ES-I3 (cell line): ENCODE results near the gene DISC1.
"Not testable (repeated sequence)": the region's sequence is repeated elsewhere in the genome, so short reads cannot be mapped to it uniquely, and the experiment has no call there.

ENCODE experiments used
- H3K36me3 ChIP-seq: 2 replicates; pipeline ENCODE4 v1.6.1; 2013; ENCODE audit warnings: mild to moderate bottlenecking, low read length, control low read depth, moderate library complexity; ENCODE audit not compliant: insufficient read depth
- H3K4me1 ChIP-seq: 2 replicates; pipeline ENCODE4 v1.6.1; 2013; ENCODE audit warnings: mild to moderate bottlenecking, control low read depth, low read length; ENCODE audit not compliant: insufficient read depth
- H3K9ac ChIP-seq: 2 replicates; pipeline ENCODE4 v1.6.1; 2013; ENCODE audit warnings: low read depth, mild to moderate bottlenecking, low read length, moderate library complexity
- H3K9me3 ChIP-seq: 2 replicates; pipeline ENCODE4 v1.6.1; 2013; ENCODE audit warnings: mild to moderate bottlenecking, low read length, moderate library complexity; ENCODE audit not compliant: control insufficient read depth, insufficient read depth

The DISC1 gene

DNA sequence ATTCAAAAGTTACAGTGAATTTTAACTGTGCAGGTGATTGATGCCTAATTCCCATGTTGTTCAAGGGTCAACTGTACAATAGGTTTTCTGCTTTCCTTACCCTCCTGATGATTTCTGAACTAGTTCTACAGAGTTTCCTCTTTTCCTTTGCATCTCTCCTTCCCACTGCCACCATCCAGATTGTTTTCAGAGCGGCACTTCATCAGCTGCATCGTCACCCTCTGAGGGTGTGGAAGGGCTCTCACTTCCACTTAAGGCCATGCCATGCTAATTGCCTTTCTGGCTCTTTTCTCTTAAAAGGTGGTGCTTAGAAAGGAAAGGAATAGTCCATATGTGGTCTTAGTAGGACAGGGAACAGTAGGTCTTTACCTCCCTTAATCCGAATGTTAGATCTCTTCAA lies 39.1 kb downstream of the DISC1 start:
- Histone ChIP-seq H3K9me3 (no peaks in the 10 kb centered on the region), H3K4me1 (peaks cover 13% of the 10 kb centered on the region), H3K36me3 (no peaks in the 10 kb centered on the region), H3K9ac (no peak overlapping the region)

GRCh38 chr1:231666220-231666936 lies 39.8 kb downstream of the DISC1 start:
- Histone ChIP-seq H3K9ac (no peak overlapping the region), H3K36me3 (no peaks in the 10 kb centered on the region)

DNA sequence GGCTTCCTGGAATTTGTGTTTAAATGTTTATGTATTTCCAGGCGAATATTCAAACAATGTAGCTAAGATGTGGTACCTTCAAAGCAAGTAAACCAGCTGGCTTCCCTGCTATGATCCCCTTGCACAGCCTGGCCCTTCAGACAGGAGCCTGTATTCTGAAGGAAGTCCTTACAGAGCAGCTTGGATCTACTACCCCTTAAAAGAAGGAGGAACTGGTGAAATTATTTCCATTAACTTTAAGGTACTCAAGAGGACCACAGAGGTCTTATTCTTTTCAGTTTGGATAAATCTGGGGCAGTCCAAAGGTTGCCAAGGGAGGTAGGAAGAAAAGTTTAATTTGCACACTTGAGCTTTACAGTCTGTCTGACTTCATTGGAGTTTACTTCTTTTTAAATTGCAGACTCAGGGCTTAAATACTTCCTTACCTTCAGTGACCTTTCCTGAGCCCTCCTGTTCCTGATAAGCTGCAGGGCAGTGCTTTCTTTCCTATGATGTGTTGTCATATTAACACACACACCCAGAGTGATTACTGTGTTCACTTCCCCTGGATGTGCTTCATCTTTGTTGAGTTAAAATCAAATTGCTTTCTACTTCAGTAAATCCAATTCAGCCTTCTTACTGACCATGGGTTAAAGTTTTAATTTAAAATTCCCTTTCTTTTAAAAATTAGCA lies 40.5 kb downstream of the DISC1 start:
- no peaks in the 10 kb centered on the region for H3K36me3 ChIP-seq
- peaks cover 13% of the 10 kb centered on the region for H3K4me1 ChIP-seq
- H3K9ac ChIP-seq, result no peak overlapping the region
- H3K9me3 ChIP-seq, result no peaks in the 10 kb centered on the region

More at GRCh38 chr1:231666220-231666936, 39.8 kb downstream of the DISC1 start:
- no peaks in the 10 kb centered on the region for H3K9me3 ChIP-seq
- H3K4me1 ChIP-seq, result peaks cover 13% of the 10 kb centered on the region

DNA sequence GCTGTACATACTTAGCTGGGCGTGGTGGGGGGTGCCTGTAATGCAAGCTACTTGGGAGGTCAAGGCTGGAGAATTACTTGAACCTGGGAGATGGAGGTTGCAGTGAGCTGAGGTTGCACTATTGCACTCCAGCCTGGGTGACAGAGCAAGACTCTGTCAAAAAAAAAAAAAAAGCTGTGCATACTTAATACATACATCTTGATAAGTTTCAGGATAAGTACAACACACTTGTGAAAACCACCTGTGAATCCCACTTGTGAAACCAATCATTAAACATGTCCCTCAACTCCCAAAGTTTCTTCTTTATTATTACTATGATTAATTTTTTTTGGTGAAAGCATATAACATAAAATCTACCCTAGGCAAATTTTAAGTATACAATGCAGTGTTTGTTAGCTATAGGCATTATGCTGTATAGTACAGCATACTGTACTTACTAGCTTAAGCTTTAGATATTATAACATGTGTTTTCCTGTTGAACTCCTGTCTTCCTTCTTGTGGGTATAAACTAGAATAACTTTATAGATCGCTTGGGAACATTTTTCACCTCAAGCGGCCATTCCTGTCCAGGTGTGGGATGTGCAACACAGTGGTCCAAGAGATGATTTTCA lies 41.4 kb downstream of the DISC1 start:
- Histone ChIP-seq H3K4me1 (peaks cover 13% of the 10 kb centered on the region), H3K9me3 (no peaks in the 10 kb centered on the region), H3K36me3 (no peaks in the 10 kb centered on the region), H3K9ac (no peak overlapping the region)

- Histone ChIP-seq H3K4me1 (peaks cover 10% of the 10 kb centered on the region), H3K9ac (no peak overlapping the region), H3K36me3 (no peaks in the 10 kb centered on the region), H3K9me3 (no peaks in the 10 kb centered on the region)
Measured at GRCh38 chr1:231668826-231669225, 42.2 kb downstream of the DISC1 start.

DNA sequence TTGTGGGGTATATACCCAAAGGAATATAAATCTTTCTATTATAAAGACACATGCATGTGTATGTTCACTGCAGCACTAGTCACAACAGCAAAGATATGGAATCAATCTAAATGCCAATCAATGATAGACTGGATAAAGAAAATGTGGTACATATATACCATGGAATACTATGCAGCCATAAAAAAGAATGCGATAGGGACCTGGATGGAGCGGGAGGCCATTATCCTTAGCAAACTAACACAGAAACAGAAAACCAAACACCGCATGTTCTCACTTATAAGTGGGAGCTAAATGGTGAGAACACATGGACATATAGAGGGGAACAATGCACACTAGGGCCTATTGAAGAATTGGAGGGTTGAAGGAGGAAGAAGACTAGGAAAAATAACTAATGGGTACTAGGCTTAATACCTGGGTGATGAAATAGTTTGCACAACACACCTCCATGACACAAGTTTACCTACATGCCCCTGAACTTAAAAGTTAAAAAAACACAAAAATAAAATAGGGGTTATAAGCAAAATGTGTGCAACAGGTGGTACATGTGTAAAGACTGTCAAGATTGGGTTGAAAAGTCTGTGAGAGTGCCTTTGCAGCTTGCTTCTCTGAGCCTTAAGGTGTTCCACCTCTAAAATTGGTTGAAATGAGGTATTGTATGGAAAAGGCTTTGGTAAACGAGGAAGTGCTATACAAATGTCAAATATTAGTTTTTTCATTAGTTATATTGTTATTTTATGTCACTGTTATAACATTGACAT lies 43.5 kb downstream of the DISC1 start:
- not testable (repeated sequence) for H3K9me3 ChIP-seq, H3K9ac ChIP-seq, H3K36me3 ChIP-seq
- peaks cover 10% of the 10 kb centered on the region for H3K4me1 ChIP-seq

DNA sequence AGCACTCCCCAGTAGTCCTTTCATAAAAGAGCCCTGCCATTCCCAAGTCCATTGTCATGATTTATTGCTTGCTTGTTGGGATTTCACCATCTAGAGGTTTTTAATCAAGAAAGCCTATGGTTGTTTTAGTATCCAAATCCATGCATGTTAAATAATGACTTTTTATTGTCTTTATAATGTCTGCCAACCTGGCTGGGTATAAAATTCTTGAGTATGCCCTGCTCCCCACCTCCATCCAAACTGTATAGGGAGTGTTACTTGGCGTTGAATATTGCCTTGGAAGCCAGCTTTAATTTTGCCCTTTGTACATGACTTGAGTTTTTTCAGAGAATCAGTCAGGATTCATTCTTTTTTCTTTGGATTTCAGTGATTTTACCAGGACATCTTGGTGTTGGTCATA lies 44.2 kb downstream of the DISC1 start:
- Histone ChIP-seq H3K9me3 (no peaks in the 10 kb centered on the region), H3K36me3 (no peaks in the 10 kb centered on the region), H3K9ac (no peak overlapping the region), H3K4me1 (peaks cover 10% of the 10 kb centered on the region)

DNA sequence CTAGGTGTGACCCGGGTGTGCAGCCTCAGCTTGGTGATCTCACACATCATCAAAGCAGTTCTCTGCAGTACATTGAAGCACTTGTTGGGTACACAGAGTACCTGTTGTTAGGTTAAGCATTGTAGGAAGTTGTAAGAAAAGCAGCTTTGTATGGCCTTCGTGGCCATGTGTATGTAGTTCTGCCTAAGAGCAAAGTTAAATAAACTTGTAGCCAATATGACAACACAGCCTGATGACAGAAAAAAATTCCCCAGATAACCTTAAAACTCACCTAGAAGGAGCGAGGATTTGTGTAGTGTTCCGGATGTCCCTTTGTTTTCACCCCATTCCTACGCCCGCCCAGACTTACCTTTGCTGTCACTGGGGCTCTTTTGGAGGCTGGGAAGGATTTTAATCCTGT lies 48.0 kb downstream of the DISC1 start:
- H3K36me3 ChIP-seq, result no peaks in the 10 kb centered on the region
- no peak overlapping the region for H3K9ac ChIP-seq
- H3K4me1 ChIP-seq, result no peaks in the 10 kb centered on the region
- H3K9me3 ChIP-seq, result no peaks in the 10 kb centered on the region

GRCh38 chr1:231676487-231676886 lies 49.9 kb downstream of the DISC1 start:
- Histone ChIP-seq H3K9ac (no peak overlapping the region), H3K9me3 (no peaks in the 10 kb centered on the region), H3K4me1 (no peaks in the 10 kb centered on the region), H3K36me3 (no peaks in the 10 kb centered on the region)

- Histone ChIP-seq H3K36me3 (no peaks in the 10 kb centered on the region), H3K9me3 (no peaks in the 10 kb centered on the region), H3K9ac (no peak overlapping the region), H3K4me1 (no peaks in the 10 kb centered on the region)
Measured at GRCh38 chr1:231677442-231677841, 50.9 kb downstream of the DISC1 start.

- no peaks in the 10 kb centered on the region for H3K36me3 ChIP-seq
Measured at GRCh38 chr1:231678011-231678432, 51.4 kb downstream of the DISC1 start.

DNA sequence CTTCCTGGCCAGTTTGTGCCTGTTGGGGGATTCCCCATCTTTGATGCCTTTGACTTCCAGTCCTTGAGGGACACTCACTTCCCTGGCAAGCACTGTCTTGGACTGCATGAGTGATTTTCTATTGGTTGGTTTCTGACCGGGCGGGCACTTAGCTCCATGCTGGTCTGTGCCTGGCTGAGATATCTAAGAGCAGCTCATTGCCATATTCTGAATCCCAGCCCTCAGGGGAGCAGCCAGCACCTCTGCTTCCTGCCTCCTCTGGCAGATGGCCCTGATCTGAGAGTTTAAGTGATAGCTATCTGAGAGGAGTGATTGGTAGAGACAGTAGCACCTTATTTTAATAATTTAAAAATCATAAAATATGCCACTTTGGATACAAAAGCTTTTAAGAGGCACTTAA lies 52.5 kb downstream of the DISC1 start:
- Histone ChIP-seq H3K9ac (no peak overlapping the region), H3K4me1 (no peaks in the 10 kb centered on the region), H3K9me3 (no peaks in the 10 kb centered on the region), H3K36me3 (no peaks in the 10 kb centered on the region)

More at GRCh38 chr1:231678011-231678432, 51.4 kb downstream of the DISC1 start:
- H3K9ac ChIP-seq, result no peak overlapping the region
- H3K9me3 ChIP-seq, result no peaks in the 10 kb centered on the region
- H3K4me1 ChIP-seq, result no peaks in the 10 kb centered on the region

DNA sequence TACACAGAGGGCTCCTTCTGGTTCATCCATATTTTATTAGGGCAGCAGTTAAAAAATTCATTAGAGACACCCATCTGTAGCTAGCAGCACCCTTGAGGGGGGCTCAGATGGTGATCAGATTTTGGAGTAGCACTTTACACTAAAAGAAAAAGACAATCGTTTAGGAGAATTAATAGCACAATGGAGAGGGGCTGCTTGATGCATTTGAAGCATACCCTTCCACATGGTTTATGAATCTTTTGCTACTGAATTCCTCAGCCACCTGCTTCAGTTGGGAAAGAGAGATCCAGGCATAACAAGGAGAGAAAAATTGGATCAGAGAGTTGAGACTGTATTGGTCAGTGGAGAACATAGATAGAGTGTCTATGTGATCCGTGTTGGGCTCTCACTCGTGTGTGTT lies 54.4 kb downstream of the DISC1 start:
- H3K9ac ChIP-seq, result no peak overlapping the region
- no peaks in the 10 kb centered on the region for H3K4me1 ChIP-seq
- H3K36me3 ChIP-seq, result no peaks in the 10 kb centered on the region
- 0 out of 2 replicates have a peak, but pooled peaks cover 1% of the 10 kb centered on the region for H3K9me3 ChIP-seq

GRCh38 chr1:231682779-231683178 lies 56.2 kb downstream of the DISC1 start:
- no peaks in the 10 kb centered on the region for H3K4me1 ChIP-seq
- peaks cover 9% of the 10 kb centered on the region for H3K9me3 ChIP-seq

More at GRCh38 chr1:231682779-231683178, 56.2 kb downstream of the DISC1 start:
- Histone ChIP-seq H3K9ac (no peak overlapping the region), H3K36me3 (no peaks in the 10 kb centered on the region)
